Endothelial cell of umbilical vein (primary cell): ENCODE measurements around the gene TMEM223.

ENCODE experiments used
- CTCF ChIP-seq, 2 donors: IDR thresholded peaks; 1 replicate in 1 of 2; 2 replicates in 1 of 2; pipeline ENCODE4 v1.5.1; 2011; ENCODE audit warnings: low read length in 2 of 2, mild to moderate bottlenecking in 2 of 2, moderate library complexity in 2 of 2, control low read depth in 1 of 2, inconsistent platforms in 1 of 2, low read depth in 1 of 2; ENCODE audit not compliant: insufficient read depth in 1 of 2; ENCODE audit errors: extremely low read depth in 1 of 2
- EZH2 ChIP-seq: IDR thresholded peaks from 2 replicates; pipeline ENCODE4 v1.6.1; 2012; ENCODE audit warnings: borderline replicate concordance, low read depth, mild to moderate bottlenecking, moderate library complexity, low read length, inconsistent platforms; ENCODE audit not compliant: severe bottlenecking
- FOS ChIP-seq: IDR thresholded peaks from 2 replicates; pipeline ENCODE4 v1.6.1; 2011; ENCODE audit warnings: mild to moderate bottlenecking, low read length, moderate library complexity, borderline replicate concordance; ENCODE audit not compliant: insufficient read depth
- GATA2 ChIP-seq: IDR thresholded peaks from 2 replicates; pipeline ENCODE4 v1.7.0; 2011; ENCODE audit warnings: low read depth, mild to moderate bottlenecking, moderate library complexity, mixed read lengths, low read length; ENCODE audit not compliant: insufficient read length, insufficient read depth
- JUN ChIP-seq: IDR thresholded peaks from 2 replicates; pipeline ENCODE4 v1.6.1; 2011; ENCODE audit warnings: borderline replicate concordance, low read depth; ENCODE audit not compliant: insufficient read length, insufficient read depth
- POLR2A ChIP-seq: IDR thresholded peaks from 2 replicates; pipeline ENCODE4 v1.6.1; 2012; ENCODE audit warnings: low read depth, mild to moderate bottlenecking, control low read depth, low read length
- POLR2AphosphoS5 ChIP-seq: IDR thresholded peaks from 2 replicates; pipeline ENCODE4 v1.6.1; 2012; ENCODE audit warnings: low read depth, mild to moderate bottlenecking, control low read depth, low read length, moderate library complexity; ENCODE audit not compliant: insufficient read depth

GRCh38 chr11:62810748-62811147, 18.9 kb upstream of the TMEM223 start:
- TF ChIP-seq POLR2A (no peak), CTCF (IDR thresholded peaks at IDR 0.05; ENCODE audit: extremely low read depth in 1 of 2, insufficient read depth in 1 of 2, low read depth in 1 of 2, low read length in 2 of 2) (no peak), JUN (no peak), FOS (no peak), GATA2 (no peak), EZH2 (no peak), POLR2AphosphoS5 (no peak)
